Adrenal gland (tissue), 12 donors: Measurements from ENCODE around the gene TPPP3. TPM values are rescaled to one million over a fixed set of nuclear protein-coding genes. Genes with fewer than 3 reads are reported as not detected.

Source experiments
- DNase-seq, 7 donors: peaks; one replicate each; pipeline ENCODE4 v3.0.0-alpha.2; 2019 to 2020
- H3K27ac ChIP-seq, 5 donors: fragments of 200-600 bp; sonication (generic) in 4 of 5; 1 replicate in 3 of 5; 2 replicates in 2 of 5; pipeline versions ENCODE4 v1.5.1 to v1.8.0; 2016 to 2020; ENCODE audit warnings: mild to moderate bottlenecking in 1 of 5
- H3K27me3 ChIP-seq: fragments of 200-600 bp; 2 replicates; pipeline ENCODE4 v1.8.0; 2021
- H3K36me3 ChIP-seq, 2 donors: fragments of 200-600 bp; replicated peaks in 1 of 2; 1 replicate in 1 of 2; 2 replicates in 1 of 2; pipeline versions ENCODE4 v1.5.1 to v1.8.0; 2018 to 2022
- H3K4me1 ChIP-seq, 2 donors: fragments of 200-600 bp; replicated peaks in 1 of 2; 1 replicate in 1 of 2; 2 replicates in 1 of 2; pipeline versions ENCODE4 v1.5.1 to v1.8.0; 2018 to 2021
- H3K4me3 ChIP-seq, 4 donors: fragments of 200-600 bp; sonication (generic) in 3 of 4; one replicate each; pipeline ENCODE4 v1.5.1; 2016 to 2018
- H3K9me3 ChIP-seq, 3 donors: fragments of 200-600 bp; sonication (generic) in 1 of 3; replicated peaks in 1 of 3; 1 replicate in 2 of 3; 2 replicates in 1 of 3; pipeline versions ENCODE4 v1.5.1 to v1.8.0; 2016 to 2021
- POLR2A ChIP-seq, 2 donors: fragments of 450-650 bp; IDR thresholded peaks; one replicate each; pipeline ENCODE4 v1.6.1; 2017; ENCODE audit warnings: antibody characterized with exemption in 2 of 2, mild to moderate bottlenecking in 2 of 2, moderate library complexity in 1 of 2
- WGBS, 4 donors: extraction: QIAGEN DNeasy Blood & Tissue Kit in 2 of 4; methylation state at CpG; one replicate each; pipeline versions ENCODE4 v1.1.5 to v1.1.7; 2013 to 2017; 5-methylcytosine and 5-hydroxymethylcytosine counted together
- intact Hi-C, 2 donors: fragments of 100-400 bp; cut with DNase I; formaldehyde crosslinking; loops; one replicate each; pipeline versions ENCODE4 v1.14.1 to v1.15.0; 2022 to 2023
- polyA plus RNA-seq, 3 donors: library from polyadenylated mRNA; stranded (reverse); fragments of 200-250 nt in 2 of 3; fragments of 350-450 nt in 1 of 3; fragmentation: Illumina TruSeq in 1 of 3; extraction: RNeasy Lipid Tissue Mini Kit (QIAGEN cat#74804) in 1 of 3; gene quantifications; one replicate each; pipeline ENCODE4 v1.2.3, GENCODE V29; 2013 to 2014
- total RNA-seq, 9 donors: library from RNA; depleted of rRNA in 4 of 9; stranded (reverse); fragments of >200 nt in 4 of 9; fragments of 120-200 nt in 1 of 9; fragmentation: NEBNext Ultra II Directional in 1 of 9; extraction: Animal tissue kit (Norgen Biotek cat#: 25700) in 1 of 9; gene quantifications; one replicate each; pipeline versions ENCODE4 v1.1.0 to v1.2.4, GENCODE V29; 2013 to 2023
- TF ChIP-seq, protein P1 (sequence below), 6 experiments: fragments of 450-650 bp in 4 of 6; fragments of 200-600 bp in 2 of 6; sonication (generic) in 1 of 6; IDR thresholded peaks; 1 replicate in 5 of 6; 2 replicates in 1 of 6; pipeline versions ENCODE4 v1.5.1 to v1.8.0; 2016 to 2021; ENCODE audit warnings: antibody characterized with exemption in 6 of 6, mild to moderate bottlenecking in 2 of 6, moderate library complexity in 1 of 6
- donor health status: healthy with polysubstance abuse.
- donor health status: Bipolar disorder and iron deficiency.
- donor health status: DM: yes; HTN: yes; CAD: no.
- donor health status: DM: no; HTN: no; CAD: no.
- donor health status: DM: no; HTN: no; CAD: no.
- donor health status: DM: yes; HTN: yes; CAD: no.

TPPP3 gene
- total and polyA plus RNA-seq, 12 donors, result 1.1 to 22.7 (median 7.5) TPM; not detected in 1

DNA sequence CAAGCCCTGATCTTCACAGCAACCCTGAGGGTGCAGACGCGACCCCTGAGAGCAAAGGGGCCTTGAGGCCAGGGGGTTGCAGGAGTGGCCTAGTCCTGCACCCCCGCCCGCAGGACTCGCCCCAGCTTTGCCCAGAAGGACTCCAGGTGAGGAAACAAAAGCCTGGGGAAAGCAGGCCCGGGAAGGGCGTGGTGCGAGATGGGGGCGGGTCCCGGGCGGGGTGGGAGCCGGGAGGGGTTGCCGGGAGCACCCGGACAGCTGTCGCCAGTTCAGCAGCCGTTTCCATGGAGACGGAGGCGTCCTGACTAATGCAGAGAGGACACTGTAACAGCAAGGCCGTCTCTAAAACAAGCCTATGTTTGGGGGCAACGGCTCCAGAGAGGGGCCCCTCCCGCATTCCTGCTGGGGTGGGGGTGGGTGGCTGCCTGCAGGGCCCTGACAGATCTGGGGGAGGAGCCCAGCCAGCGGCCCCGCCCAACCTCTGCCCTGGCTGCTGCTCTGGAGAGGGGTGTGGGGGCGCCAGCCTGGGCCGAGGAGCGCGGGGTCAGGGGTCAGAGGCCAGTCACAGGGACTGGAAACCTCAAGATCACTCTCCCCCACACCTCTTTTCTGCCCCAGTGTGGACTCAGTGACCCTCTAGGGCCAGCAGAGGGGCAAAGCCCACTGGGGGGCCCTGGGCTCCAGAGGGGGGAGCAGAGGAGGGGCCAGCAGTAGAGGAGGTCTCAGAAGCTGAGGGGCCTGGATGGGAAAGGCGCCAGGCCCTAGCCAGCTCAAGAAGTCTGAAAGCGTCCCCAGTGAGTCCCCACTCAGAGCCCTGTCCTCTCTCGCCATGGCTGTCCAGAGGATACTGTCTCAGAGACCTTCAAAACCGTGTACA lies 3.1 kb upstream of the TPPP3 start:
- no peak for TF ChIP-seq POLR2A (IDR thresholded peaks at IDR 0.05)
- TF ChIP-seq, protein P1, sequence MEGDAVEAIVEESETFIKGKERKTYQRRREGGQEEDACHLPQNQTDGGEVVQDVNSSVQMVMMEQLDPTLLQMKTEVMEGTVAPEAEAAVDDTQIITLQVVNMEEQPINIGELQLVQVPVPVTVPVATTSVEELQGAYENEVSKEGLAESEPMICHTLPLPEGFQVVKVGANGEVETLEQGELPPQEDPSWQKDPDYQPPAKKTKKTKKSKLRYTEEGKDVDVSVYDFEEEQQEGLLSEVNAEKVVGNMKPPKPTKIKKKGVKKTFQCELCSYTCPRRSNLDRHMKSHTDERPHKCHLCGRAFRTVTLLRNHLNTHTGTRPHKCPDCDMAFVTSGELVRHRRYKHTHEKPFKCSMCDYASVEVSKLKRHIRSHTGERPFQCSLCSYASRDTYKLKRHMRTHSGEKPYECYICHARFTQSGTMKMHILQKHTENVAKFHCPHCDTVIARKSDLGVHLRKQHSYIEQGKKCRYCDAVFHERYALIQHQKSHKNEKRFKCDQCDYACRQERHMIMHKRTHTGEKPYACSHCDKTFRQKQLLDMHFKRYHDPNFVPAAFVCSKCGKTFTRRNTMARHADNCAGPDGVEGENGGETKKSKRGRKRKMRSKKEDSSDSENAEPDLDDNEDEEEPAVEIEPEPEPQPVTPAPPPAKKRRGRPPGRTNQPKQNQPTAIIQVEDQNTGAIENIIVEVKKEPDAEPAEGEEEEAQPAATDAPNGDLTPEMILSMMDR (IDR thresholded peaks at IDR 0.05), result no peak
- Histone ChIP-seq H3K4me3 (no peak overlapping the region), H3K4me1 (peaks cover 14 to 42% of the 10 kb centered on the region in 2 donors), H3K27me3 (peaks cover 8% of the 10 kb centered on the region), H3K9me3 (no peaks in the 10 kb centered on the region), H3K27ac (peak overlapping the region in 1 of 5 donors; percentile 1), H3K36me3 (no peaks in the 10 kb centered on the region)
- intact Hi-C loops, result no loop called here
- WGBS, 4 donors, result 13 to 28% (median 24%) methylated on average over 17 to 31 of the region's 31 CpGs
- peak; percentile 76 to 91 (median 85) for DNase-seq

- intact Hi-C loops, result no loop called here
- Histone ChIP-seq H3K27me3 (peaks cover 8% of the 10 kb centered on the region), H3K4me3 (no peak overlapping the region)
Observed at GRCh38 chr16:67395458-67396158, 2.3 kb upstream of the TPPP3 start.

DNA sequence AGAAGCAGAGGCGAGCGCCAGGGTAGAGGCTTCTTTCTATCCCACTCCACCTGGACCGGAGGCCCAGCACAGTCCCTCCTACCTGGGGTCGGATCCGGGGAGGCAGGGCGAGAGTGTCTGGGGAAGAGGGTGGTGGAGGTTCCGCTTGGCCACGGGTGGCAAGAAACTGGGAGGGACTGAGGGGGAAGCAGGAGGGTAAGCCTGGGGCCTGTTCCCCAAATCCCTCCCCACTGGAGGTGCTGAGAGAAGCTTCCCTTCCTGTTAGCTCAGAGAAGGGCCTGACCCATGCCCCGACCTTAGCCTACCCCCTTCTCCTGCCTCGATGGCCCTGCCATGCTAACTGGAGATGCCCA lies 1.8 kb upstream of the TPPP3 start:
- WGBS, 4 donors, result 63 to 72% (median 64%) methylated on average over 9 to 10 of the region's 10 CpGs
- Histone ChIP-seq H3K36me3 (no peaks in the 10 kb centered on the region), H3K4me3 (no peak overlapping the region), H3K27ac (no peak overlapping the region), H3K4me1 (peaks cover 14 to 45% of the 10 kb centered on the region in 2 donors), H3K9me3 (no peaks in the 10 kb centered on the region), H3K27me3 (peaks cover 8% of the 10 kb centered on the region)
- TF ChIP-seq POLR2A (IDR thresholded peaks at IDR 0.05), result no peak
- TF ChIP-seq, protein P1 (IDR thresholded peaks at IDR 0.05), result no peak
- peak in 1 of 7 donors; percentile 13 for DNase-seq
- intact Hi-C loops, result no loop called here

More at GRCh38 chr16:67395458-67396158, 2.3 kb upstream of the TPPP3 start:
- peaks cover 14 to 45% of the 10 kb centered on the region in 2 donors for H3K4me1 ChIP-seq
- no peaks in the 10 kb centered on the region for H3K36me3 ChIP-seq
- WGBS, 4 donors, result 78 to 85% (median 81%) methylated on average over 3 to 13 of the region's 13 CpGs
- TF ChIP-seq, protein P1 (IDR thresholded peaks at IDR 0.05), result no peak
- TF ChIP-seq POLR2A (IDR thresholded peaks at IDR 0.05), result no peak
- H3K27ac ChIP-seq, result no peak overlapping the region
- DNase-seq, result no peak
- H3K9me3 ChIP-seq, result no peaks in the 10 kb centered on the region
